A673 (cell line): ENCODE results near the gene SLC25A47.

Source experiments
- CTCF ChIP-seq: fragments of 300-800, 200-600 bp; sonication (generic); conservative IDR thresholded peaks from 2 replicates; pipeline ENCODE4 v1.5.1; 2017; ENCODE audit warnings: low read depth, mild to moderate bottlenecking, antibody characterized with exemption, low read length, moderate library complexity, mixed read lengths
- EZH2 ChIP-seq: fragments of 200-600 bp; sonication (generic); IDR thresholded peaks from 2 replicates; pipeline ENCODE4 v1.6.1; 2017; ENCODE audit warnings: borderline replicate concordance, low read depth, mild to moderate bottlenecking, mixed read lengths, antibody characterized with exemption, low read length; ENCODE audit not compliant: poor library complexity, severe bottlenecking

DNA sequence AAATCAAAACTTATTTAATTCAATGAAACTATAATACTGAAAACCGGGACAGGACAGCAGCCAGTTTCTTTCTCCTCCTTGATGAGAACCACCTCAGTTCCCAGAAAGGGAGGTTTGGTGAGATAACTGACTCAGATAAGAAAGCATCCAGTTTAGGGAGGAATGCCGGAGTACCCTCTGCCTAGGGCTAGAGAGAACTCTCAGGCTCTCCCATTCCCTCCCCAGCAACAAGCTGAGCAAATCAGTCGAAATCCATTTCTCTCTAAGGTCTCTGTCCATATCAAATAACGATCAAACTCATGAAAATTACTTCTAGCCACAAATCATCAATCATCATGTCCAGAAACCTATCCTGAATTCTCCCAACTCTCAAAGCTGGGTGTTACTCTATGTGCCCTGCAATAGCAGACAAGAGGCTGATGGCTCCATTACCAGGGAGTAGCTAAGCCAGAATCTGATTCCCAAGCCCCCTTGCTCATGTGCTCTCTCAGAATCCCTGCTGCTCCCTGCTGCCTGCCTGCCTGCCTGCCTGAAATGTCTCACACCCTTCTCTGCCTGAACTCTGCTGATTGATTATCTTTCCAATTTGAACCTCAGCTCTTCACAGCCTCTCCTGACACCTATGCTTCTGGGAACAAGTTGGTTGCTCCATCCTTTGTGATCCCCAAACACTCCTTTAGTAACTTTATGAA, 49.4 kb downstream of the SLC25A47 start:
- no peak for TF ChIP-seq CTCF
- TF ChIP-seq EZH2, result no peak
